WERI-Rb-1 (cell line): ENCODE results near the gene NPIPA5.
"Not testable (repeated sequence)": the region's sequence is repeated elsewhere in the genome, so short reads cannot be mapped to it uniquely, and the experiment has no call there.

Source experiments
- DNase-seq: peaks from one replicate; pipeline ENCODE4 v3.0.0-alpha.2; 2020
- H3K27ac ChIP-seq: fragments of 250-450 bp; sonication (Bioruptor Pico); 2 replicates; pipeline ENCODE4 v1.5.1; 2020; ENCODE audit warnings: mild to moderate bottlenecking, moderate library complexity
- H3K27me3 ChIP-seq: fragments of 250-450 bp; sonication (Bioruptor Pico); 2 replicates; pipeline ENCODE4 v1.5.1; 2021; ENCODE audit warnings: mild to moderate bottlenecking, low read depth, moderate library complexity; ENCODE audit not compliant: insufficient read depth, severe bottlenecking
- H3K36me3 ChIP-seq: fragments of 250-450 bp; sonication (Bioruptor Pico); 2 replicates; pipeline ENCODE4 v1.5.1; 2020; ENCODE audit warnings: mild to moderate bottlenecking, moderate library complexity
- H3K4me3 ChIP-seq: 2 replicates; pipeline ENCODE4 v1.5.1; 2011; ENCODE audit warnings: low read depth, mild to moderate bottlenecking, control low read depth, low read length
- H3K9me3 ChIP-seq: fragments of 250-450 bp; sonication (Bioruptor Pico); 2 replicates; pipeline ENCODE4 v1.5.1; 2021; ENCODE audit warnings: mild to moderate bottlenecking, moderate library complexity; ENCODE audit not compliant: severe bottlenecking
- TF ChIP-seq, protein P1 (sequence below): IDR thresholded peaks from 2 replicates; pipeline ENCODE4 v1.5.1; 2011; ENCODE audit warnings: low read depth, mild to moderate bottlenecking, control low read depth, inconsistent platforms, low read length

The NPIPA5 gene

DNA sequence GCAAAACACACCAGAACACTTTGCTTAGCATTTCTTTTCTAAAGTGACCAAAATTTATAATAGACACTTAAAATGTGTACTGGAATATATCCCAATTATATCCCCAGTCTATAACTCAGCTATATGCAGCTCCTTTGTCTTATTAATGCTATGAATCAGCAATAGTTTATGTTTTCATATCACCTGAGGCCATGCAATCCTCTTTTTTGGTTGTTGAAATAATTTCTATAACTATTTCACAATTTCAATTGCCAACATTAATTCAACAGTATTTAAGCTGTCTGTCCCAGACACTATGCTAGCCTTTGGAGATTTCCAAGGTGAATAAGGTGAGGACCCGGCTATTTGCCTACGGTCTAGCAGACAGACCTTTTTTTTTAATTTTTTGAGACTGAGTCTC is 39.1 kb upstream of the NPIPA5 start:
- TF ChIP-seq, protein P1, sequence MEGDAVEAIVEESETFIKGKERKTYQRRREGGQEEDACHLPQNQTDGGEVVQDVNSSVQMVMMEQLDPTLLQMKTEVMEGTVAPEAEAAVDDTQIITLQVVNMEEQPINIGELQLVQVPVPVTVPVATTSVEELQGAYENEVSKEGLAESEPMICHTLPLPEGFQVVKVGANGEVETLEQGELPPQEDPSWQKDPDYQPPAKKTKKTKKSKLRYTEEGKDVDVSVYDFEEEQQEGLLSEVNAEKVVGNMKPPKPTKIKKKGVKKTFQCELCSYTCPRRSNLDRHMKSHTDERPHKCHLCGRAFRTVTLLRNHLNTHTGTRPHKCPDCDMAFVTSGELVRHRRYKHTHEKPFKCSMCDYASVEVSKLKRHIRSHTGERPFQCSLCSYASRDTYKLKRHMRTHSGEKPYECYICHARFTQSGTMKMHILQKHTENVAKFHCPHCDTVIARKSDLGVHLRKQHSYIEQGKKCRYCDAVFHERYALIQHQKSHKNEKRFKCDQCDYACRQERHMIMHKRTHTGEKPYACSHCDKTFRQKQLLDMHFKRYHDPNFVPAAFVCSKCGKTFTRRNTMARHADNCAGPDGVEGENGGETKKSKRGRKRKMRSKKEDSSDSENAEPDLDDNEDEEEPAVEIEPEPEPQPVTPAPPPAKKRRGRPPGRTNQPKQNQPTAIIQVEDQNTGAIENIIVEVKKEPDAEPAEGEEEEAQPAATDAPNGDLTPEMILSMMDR, result no peak
- H3K27me3 ChIP-seq, result no peaks in the 10 kb centered on the region
- H3K36me3 ChIP-seq, result no peaks in the 10 kb centered on the region
- no peaks in the 10 kb centered on the region for H3K9me3 ChIP-seq
- H3K27ac ChIP-seq, result no peak overlapping the region
- no peak overlapping the region for H3K4me3 ChIP-seq
- DNase-seq, result no peak

DNA sequence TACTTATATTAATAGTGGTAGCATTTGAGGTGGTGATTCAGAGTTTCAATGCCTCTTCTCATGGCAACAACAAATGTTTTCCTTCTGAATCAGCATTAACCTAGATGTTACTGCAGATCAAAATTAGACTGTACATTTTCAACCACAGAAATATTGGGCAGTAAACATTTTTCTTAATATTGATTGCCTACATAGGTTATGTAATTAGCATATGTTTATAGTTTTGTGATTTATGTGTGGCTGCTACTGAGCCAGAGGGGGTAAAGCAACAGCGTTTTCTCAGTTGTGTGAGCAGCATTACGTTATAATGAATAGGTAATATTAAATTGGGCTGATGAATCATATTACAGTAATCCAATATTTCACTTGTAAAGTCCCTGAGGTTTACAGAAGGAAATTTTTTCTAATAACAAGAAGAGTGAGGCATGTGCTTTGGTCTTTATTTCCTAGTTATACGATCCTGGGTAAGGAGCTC is 37.5 kb upstream of the NPIPA5 start:
- no peaks in the 10 kb centered on the region for H3K27me3 ChIP-seq
- H3K4me3 ChIP-seq, result no peak overlapping the region
- H3K9me3 ChIP-seq, result no peaks in the 10 kb centered on the region
- H3K36me3 ChIP-seq, result no peaks in the 10 kb centered on the region
- TF ChIP-seq, protein P1, result no peak
- H3K27ac ChIP-seq, result no peak overlapping the region
- no peak for DNase-seq

DNA sequence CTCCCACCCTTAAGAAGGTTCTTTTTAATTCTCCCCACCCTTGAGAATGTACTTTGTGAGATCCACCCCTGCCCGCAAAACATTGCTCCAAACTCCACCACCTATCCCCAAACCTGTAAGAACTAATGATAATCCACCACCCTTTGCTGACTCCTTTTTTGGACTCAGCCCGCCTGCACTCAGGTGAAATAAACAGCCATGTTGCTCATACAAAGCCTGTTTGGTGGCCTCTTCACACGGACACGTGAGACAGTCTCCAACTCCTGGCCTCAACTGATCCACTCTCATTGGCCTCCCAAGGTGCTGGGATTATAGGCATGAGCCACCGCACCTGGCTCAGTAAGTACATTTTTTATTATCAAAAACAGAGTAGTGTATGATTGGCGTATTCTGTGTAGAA is 31.4 kb upstream of the NPIPA5 start:
- not testable (repeated sequence) for H3K27me3 ChIP-seq, H3K9me3 ChIP-seq, H3K36me3 ChIP-seq, DNase-seq, H3K4me3 ChIP-seq, H3K27ac ChIP-seq

DNA sequence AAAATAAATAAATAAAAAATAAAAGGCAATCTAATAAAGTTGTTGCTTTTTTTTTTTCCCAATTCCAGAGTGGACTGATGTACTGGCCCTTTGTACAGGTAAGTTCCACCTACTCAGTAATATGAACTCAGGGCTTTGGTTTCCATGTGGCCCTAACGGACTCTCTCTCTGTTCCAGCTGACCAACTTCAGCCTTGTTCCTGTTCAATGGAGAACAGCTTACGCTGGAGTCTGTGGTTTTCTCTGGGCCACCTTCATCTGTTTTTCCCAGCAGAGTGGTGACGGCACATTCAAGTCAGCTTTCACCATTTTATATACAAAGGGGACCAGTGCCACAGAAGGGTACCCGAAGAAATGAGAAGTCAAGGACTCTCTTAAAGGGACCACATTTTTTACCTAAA is 29.7 kb upstream of the NPIPA5 start:
- not testable (repeated sequence) for H3K27ac ChIP-seq, H3K36me3 ChIP-seq, DNase-seq, H3K27me3 ChIP-seq, H3K4me3 ChIP-seq, H3K9me3 ChIP-seq

DNA sequence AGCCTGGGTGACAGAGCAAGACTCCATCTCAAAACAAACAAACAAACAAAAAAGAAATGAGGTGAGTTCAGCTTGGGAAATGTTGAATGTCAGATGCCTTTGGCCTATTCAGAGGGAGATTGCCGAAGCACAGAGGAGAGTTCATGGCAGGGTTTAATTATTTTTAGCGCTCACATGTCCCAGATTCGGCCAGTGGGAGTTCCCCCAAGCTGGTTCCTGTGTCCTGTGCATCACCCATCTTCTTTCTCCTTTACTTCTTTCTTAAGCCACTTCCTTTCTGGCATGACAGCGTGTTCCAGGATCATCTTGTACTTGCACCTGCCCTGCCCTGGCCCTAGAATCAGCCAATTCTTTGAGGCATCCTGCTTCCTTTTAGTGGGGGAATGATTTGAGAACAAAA is 26.7 kb upstream of the NPIPA5 start:
- no peaks in the 10 kb centered on the region for H3K27me3 ChIP-seq
- H3K4me3 ChIP-seq, result no peak overlapping the region
- no peaks in the 10 kb centered on the region for H3K9me3 ChIP-seq
- no peaks in the 10 kb centered on the region for H3K36me3 ChIP-seq
- TF ChIP-seq, protein P1, result no peak
- DNase-seq, result no peak
- no peak overlapping the region for H3K27ac ChIP-seq

DNA sequence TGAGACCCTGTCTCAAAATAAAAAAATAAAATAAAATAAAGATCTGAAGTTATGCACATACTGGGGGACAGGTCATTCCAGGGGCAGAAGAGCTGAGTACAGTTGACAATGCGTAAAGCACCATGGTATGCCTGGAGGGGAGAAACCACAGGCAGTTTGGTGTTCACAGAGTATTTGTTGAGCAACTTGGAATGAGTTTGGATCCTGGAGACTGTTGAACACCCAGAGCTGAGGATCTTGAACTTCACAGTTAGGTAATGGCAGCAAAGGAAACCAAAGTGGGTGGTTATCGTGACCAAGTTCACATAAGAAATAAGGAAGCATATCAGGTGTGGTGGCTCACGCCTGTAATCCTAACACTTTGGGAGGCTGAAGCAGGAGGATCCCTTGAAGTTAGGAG is 26.0 kb upstream of the NPIPA5 start:
- H3K36me3 ChIP-seq, H3K4me3 ChIP-seq, H3K27me3 ChIP-seq, H3K9me3 ChIP-seq, H3K27ac ChIP-seq, DNase-seq: not testable (repeated sequence)

DNA sequence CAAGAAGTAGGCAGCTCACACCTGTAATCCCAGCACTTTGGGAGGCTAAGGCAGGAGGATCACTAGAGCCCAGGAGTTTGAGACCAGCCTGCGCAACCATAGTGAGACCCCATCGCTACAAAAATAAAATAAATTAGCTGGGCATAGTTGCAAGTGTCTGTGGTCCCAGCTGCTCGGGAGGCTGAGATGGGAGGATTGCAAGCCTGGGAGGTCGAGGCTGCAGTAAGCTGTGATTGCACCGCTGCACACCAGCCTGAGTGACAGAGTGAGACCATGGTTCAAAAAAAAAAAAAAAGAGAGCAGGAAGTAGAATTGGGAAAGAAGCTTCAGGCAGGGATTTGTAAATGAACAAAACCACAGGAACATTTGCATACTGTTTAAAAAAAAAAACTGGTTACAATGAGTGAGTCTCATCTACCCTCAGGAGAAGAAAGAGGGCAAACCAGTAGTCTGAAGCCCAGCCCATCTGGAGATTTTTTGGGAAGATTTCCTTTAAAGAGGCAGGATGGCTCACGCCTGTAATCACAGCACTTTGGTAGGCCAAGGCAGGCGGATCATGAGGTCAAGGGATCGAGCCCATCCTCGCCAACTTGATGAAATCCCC is 25.4 kb upstream of the NPIPA5 start:
- H3K27ac ChIP-seq, result no peak overlapping the region
- DNase-seq, result no peak

More for the DNA sequence above, 25.4 kb upstream of the NPIPA5 start:
- no peak overlapping the region for H3K4me3 ChIP-seq
- no peaks in the 10 kb centered on the region for H3K36me3 ChIP-seq
- H3K9me3 ChIP-seq, result no peaks in the 10 kb centered on the region
- TF ChIP-seq, protein P1, result no peak
- no peaks in the 10 kb centered on the region for H3K27me3 ChIP-seq
